Upper lobe of left lung (tissue), 4 donors: ENCODE results near the gene TMPRSS6.

Source experiments
- EP300 ChIP-seq, 4 donors: sonication (generic); formaldehyde crosslinking; IDR thresholded peaks; one replicate each; pipeline ENCODE4 v1.5.1; 2017; ENCODE audit warnings: antibody characterized with exemption in 4 of 4, control low read depth in 2 of 4
- TF ChIP-seq, protein P1 (sequence below), 6 experiments: fragments of 450-650 bp in 4 of 6; fragments of 200-600 bp in 2 of 6; sonication (generic) in 2 of 6; IDR thresholded peaks; one replicate each; pipeline ENCODE4 v1.5.1; 2016 to 2019; ENCODE audit warnings: antibody characterized with exemption in 6 of 6

GRCh38 chr22:37137131-37137530 lies 27.6 kb upstream of the TMPRSS6 start:
- TF ChIP-seq, protein P1, sequence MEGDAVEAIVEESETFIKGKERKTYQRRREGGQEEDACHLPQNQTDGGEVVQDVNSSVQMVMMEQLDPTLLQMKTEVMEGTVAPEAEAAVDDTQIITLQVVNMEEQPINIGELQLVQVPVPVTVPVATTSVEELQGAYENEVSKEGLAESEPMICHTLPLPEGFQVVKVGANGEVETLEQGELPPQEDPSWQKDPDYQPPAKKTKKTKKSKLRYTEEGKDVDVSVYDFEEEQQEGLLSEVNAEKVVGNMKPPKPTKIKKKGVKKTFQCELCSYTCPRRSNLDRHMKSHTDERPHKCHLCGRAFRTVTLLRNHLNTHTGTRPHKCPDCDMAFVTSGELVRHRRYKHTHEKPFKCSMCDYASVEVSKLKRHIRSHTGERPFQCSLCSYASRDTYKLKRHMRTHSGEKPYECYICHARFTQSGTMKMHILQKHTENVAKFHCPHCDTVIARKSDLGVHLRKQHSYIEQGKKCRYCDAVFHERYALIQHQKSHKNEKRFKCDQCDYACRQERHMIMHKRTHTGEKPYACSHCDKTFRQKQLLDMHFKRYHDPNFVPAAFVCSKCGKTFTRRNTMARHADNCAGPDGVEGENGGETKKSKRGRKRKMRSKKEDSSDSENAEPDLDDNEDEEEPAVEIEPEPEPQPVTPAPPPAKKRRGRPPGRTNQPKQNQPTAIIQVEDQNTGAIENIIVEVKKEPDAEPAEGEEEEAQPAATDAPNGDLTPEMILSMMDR (IDR thresholded peaks at IDR 0.05): no peak
- TF ChIP-seq EP300 (IDR thresholded peaks at IDR 0.05): no peak
